ENCODE results near the gene ENTREP1.

The ENTREP1 gene

GRCh38 chr9:69323861-69324260 lies 1.2 kb upstream of the ENTREP1 start:
- DNase-seq: no peak

DNA sequence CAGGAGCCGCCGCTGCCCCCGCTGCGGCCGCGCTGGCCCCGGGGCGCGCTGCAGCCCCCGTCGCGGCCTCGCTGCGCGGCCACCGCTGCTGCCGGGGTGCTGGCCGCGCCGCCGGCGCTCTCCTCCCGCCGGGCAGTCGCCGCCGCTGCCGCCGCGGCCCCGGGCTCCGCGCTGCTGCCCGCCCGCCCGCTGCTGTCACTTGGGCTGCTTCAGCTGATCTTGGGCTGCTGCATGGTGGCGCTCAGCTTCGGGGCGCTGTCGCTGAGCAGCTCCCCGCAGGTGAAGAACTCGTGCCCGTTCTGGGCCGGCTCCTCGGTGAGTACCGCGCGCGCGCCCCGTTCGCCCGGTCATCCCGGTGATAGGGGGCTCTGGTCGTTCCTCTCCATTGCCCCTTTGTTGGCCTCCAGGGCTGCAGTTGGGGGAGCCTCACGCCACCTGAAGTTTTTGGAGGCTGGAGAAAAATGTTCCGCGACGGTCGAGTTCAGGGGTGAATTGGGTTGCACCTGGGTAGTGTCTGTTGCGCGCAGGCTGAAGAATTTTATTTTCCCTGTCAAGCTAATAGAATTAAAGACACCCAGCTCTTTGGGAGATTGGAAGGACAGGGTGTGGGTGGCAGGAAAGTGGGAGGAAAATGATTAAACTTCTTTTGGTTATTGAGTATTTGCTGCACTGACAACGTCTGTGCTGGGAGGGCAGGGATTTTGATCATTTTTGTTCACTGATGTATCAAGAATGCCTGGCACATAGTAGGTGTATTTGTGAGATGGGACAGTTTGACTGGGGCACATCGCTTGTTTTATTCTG lies 596 bp downstream of the ENTREP1 start:
- DNase-seq: no peak

DNA sequence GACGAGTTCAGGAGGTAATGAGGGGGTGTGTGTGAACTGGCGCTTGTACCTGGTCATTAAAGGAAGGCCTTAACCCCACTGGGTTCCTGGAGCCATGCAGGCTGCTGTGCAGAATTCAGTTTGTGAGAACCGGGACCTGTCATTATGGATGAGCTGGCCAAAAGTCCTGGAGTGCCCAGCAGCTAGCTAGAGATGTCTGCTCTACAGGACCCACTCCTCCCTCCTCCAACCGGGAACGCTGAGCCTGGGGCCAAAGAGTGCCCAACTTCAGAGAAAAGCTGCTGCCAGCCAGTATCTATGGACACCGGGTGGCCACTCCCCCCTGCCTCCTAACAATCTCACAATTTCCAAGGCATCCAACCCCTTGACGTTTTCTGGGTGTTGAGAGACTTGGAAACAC lies 1.2 kb downstream of the ENTREP1 start:
- DNase-seq: no peak

GRCh38 chr9:69330580-69330979 lies 5.6 kb downstream of the ENTREP1 start:
- DNase-seq: no peak

DNA sequence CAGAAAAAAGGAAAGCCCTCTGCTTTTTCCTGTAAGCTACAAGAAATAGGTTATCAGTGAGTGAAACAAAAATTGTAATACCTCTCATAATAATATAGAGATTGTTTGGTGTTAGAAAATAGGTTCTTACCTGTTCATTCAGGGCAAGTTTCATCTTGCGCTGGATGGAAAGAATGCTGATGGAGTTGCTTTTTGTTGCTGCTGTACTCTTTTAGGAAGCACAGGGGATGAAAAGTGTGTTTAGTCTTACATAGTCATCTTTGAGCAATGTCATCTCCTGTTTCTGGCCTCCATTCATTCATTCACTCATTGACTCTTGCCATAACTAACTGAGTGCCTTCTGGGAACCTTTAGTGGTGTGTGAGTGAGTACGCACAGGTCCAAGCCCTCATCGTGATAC lies 6.4 kb downstream of the ENTREP1 start:
- no peak for DNase-seq

GRCh38 chr9:69332067-69332685 lies 7.2 kb downstream of the ENTREP1 start:
- DNase-seq: no peak

- no peak for DNase-seq
Observed at GRCh38 chr9:69333716-69334115, 8.7 kb downstream of the ENTREP1 start.

- DNase-seq: no peak
Observed at GRCh38 chr9:69334317-69334716, 9.3 kb downstream of the ENTREP1 start.

GRCh38 chr9:69339620-69340019 lies 14.6 kb downstream of the ENTREP1 start:
- DNase-seq: no peak

DNA sequence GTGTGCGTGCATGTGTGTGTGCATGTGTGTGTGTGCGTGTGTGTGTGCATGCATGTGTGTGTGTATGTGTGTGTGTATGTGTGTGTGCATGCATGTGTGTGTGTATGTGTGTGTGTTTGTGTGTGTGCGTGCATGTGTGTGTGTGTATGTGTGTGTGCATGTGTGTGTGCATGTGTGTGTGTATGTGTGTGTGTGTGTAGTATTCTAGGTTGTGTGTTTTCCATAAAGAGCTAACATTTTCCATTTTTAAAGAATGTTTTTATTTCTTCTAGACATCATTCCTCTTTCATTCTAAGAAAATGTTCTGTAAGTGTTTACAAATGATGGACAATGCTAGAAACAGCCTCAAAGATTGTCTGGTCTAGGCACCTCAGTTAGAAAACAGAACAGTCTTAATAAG lies 15.6 kb downstream of the ENTREP1 start:
- no peak for DNase-seq

GRCh38 chr9:69342769-69343168 lies 17.8 kb downstream of the ENTREP1 start:
- no peak for DNase-seq

GRCh38 chr9:69344459-69344858 lies 19.4 kb downstream of the ENTREP1 start:
- DNase-seq: no peak

DNA sequence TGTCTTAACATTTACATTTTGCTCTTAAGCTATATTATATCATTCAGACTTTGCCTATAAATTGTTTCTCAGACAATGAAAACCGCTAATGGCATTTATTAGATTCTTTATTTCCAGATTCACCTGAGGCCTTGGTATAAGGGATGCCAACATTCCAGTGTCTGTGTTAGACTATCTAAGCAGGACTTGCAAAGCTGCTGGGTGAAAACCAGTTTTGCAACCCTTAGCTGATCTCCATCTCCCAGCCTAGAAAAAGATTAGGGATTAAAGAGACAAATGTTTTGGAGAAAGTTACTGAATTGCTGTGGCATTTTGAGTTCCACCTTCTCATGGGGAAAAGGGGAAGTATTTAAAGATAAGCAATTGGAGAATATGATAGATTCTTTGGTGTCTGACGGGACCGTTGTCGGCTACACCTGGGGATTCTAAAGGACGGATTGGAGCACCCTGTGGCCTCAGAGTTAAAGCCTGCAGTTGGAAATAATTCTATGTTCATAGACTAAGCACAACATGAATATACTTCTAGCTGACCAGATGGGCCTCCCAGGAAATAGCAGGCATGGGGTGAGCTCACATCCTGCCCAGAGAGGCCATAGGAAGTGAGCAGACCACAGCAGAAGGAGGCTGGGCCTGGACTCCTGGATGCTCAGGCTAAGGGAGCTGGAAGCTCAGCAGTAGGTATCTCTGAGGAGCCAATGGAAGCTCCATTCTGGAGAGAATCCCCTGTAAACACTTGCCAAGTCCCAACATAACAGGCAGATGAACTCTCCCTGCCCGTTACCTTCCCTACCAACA lies 21.8 kb downstream of the ENTREP1 start:
- no peak for DNase-seq

DNA sequence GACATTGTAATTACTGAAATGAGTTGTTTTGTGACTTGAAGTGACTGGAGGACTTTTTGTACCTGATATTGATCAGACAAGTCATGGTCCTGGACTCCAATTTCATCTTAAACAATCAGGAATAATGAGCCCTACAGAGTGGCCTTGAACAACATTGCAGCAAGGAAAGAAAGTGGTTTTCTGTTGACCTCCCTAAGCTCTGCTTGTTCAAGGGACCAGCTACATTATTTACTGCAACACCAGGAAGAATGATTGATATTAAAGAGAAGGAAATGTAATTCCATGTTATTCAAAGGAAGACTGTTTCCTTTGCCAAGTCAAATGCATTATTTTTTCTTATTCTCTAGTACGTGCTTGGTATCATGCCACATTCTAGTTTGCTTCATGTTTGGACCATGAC lies 22.6 kb downstream of the ENTREP1 start:
- DNase-seq: no peak

- DNase-seq: no peak
Observed at GRCh38 chr9:69351227-69351626, 26.2 kb downstream of the ENTREP1 start.

- DNase-seq: no peak
Observed at GRCh38 chr9:69355232-69355631, 30.2 kb downstream of the ENTREP1 start.

DNA sequence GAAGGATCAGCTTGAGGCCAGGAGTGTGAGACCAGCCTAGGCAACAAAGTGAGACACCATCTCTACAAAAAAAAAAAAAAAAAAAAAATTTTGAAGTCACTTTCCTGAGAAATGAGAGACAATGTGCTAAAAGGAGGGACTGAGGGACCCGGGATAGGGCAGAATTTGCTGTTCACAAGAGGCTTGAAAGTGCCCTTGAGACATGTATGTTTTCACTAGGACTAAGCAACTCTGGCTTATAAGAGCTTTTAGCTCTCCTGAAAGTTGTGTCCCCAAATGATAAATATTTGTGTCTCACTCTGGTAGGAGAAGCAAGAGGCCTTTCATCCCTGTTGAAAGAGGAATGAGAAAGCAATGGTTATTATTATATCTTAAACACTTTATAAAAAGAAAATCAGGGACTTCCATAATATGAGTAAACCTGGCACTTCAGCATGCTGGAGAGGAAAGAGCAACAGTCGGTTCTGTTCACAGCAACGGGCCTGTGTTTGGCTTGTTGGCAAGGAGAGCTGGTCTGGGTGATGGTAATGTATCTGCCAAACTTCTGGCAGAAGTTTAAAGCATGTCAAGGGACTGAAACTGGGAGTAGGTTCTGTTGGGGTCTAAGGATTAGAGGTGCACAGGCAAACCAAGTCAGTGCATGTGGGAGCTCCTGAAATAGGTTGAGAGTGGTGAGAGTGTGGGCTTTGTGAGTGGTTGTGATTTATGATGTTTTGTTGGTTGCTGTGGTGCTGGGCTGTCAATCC lies 32.2 kb downstream of the ENTREP1 start:
- no peak for DNase-seq

DNA sequence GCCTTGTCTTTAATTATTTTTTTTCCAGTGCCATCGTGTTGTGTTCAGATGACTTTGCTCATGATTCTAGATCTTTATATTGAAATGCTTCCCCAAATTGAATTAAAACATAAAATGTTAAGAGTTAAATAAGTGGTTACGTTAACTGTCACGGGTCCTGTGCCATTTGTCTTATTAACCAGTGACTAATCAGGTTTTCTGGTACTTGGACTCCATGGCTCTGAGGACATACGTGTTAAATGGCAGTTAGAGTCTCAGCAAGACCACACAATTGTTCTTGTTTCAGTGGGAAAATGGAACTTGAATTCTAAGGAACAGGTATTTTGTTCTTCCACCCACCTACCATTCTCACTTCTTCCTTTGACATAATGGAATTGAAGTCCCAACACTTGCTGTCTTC lies 32.8 kb downstream of the ENTREP1 start:
- DNase-seq: no peak

GRCh38 chr9:69363191-69363590 lies 38.2 kb downstream of the ENTREP1 start:
- DNase-seq: no peak

- no peak for DNase-seq
Observed at GRCh38 chr9:69364510-69365150, 39.6 kb downstream of the ENTREP1 start.

DNA sequence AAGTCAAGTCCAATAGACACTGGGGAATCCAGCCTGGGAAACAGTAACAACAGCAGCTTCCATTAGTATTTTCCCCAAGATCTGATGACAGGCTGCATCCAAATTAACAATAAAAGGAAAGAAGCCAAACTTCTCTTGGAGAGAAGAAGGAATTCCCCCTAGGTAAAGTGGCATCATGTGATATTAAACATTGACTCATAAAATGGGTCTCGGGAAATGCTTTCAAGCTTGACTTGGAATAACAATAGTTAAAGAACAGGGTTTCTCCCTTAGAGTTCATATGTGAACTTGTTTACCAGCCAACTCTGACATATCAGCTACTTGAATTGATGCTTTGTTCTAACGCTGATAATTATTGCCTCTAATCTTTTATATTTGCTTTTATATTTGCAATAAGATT lies 45.4 kb downstream of the ENTREP1 start:
- DNase-seq: no peak

DNA sequence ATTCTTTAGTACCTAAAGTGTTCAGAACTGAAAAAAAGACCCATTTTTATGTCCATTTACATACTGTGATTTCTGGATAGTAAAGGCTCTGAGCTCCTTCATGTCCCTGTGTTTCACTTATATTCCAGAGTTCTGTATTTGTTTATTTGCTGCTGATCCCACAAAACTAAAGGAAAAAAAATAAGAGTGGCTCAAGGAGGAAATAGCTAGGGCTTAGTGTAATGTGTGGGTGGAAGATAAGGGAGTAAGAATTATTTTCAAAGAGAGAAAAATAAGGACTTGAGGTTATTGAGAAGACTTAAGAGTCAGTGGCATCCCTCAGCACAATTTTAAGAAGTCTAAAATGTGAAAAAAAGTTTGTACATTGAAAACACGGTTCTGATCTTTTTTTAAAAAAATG lies 46.0 kb downstream of the ENTREP1 start:
- DNase-seq: no peak

GRCh38 chr9:69376651-69377050 lies 51.6 kb downstream of the ENTREP1 start:
- DNase-seq: no peak
